Epithelial cell of proximal tubule (primary cell): ENCODE measurements around the gene SNW1. TPM values are rescaled to one million over a fixed set of nuclear protein-coding genes. Genes with fewer than 3 reads are reported as not detected.
A peak's percentile ranks its signal among the peaks of the same experiment; 100 is the strongest.
"Not testable (repeated sequence)": the region's sequence is repeated elsewhere in the genome, so short reads cannot be mapped to it uniquely, and the experiment has no call there.

Source experiments
- DNase-seq: peaks from one replicate; pipeline ENCODE4 v3.0.0-alpha.2; 2011; ENCODE audit warnings: low read depth
- H3K4me3 ChIP-seq: 2 replicates; pipeline ENCODE4 v1.5.1; 2011; ENCODE audit warnings: low read depth, mild to moderate bottlenecking, low read length
- total RNA-seq: library from RNA; depleted of rRNA; stranded (reverse); fragments of >200 nt; gene quantifications from 2 replicates; pipeline ENCODE4 v1.2.3, GENCODE V29; 2015
- TF ChIP-seq, protein P1 (sequence below): conservative IDR thresholded peaks from 2 replicates; pipeline ENCODE4 v1.5.1; 2012; ENCODE audit warnings: low read depth, mild to moderate bottlenecking, low read length

The SNW1 gene
- total RNA-seq, 1 donor from 2014 or later: 62.0 TPM

GRCh38 chr14:77799863-77800730 is 39.1 kb upstream of the SNW1 start, which contains the start of gene ADCK1:
ADCK1 (plus strand) TSS chr14:77800109; CDS start chr14:77818979, 18,870 bp downstream.
- TF ChIP-seq, protein P1, sequence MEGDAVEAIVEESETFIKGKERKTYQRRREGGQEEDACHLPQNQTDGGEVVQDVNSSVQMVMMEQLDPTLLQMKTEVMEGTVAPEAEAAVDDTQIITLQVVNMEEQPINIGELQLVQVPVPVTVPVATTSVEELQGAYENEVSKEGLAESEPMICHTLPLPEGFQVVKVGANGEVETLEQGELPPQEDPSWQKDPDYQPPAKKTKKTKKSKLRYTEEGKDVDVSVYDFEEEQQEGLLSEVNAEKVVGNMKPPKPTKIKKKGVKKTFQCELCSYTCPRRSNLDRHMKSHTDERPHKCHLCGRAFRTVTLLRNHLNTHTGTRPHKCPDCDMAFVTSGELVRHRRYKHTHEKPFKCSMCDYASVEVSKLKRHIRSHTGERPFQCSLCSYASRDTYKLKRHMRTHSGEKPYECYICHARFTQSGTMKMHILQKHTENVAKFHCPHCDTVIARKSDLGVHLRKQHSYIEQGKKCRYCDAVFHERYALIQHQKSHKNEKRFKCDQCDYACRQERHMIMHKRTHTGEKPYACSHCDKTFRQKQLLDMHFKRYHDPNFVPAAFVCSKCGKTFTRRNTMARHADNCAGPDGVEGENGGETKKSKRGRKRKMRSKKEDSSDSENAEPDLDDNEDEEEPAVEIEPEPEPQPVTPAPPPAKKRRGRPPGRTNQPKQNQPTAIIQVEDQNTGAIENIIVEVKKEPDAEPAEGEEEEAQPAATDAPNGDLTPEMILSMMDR: peak; percentile 52
- H3K4me3 ChIP-seq: peak within 1 kb of the TSS; percentile 79
- no peak for DNase-seq

GRCh38 chr14:77799456-77799855 is 38.5 kb upstream of the SNW1 start:
- H3K4me3 ChIP-seq: peak overlapping the region; percentile 79
- not testable (repeated sequence) for DNase-seq

- TF ChIP-seq, protein P1: no peak
- H3K4me3 ChIP-seq: no peak overlapping the region
Observed at GRCh38 chr14:77794357-77794756, 33.4 kb upstream of the SNW1 start.

DNA sequence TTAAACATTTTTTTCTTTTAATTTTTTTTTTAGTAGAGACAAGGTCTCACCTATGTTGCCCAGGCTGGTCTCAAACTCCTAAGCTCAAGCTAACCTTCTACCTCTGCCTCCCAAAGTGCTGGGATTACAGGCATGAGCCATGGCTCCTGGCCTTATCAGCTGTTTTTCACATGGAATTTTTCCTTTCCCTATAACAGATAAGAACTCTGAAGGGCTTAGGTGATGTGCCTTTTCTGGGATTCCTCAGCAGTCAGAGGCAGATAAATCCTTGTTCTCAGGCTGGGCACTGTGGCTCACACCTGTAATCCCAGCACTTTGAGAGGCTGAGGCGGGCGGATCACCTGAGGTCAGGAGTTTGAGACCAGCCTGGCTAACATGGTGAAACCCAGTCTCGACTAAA is 32.3 kb upstream of the SNW1 start:
- H3K4me3 ChIP-seq, DNase-seq: not testable (repeated sequence)

More at GRCh38 chr14:77794357-77794756, 33.4 kb upstream of the SNW1 start:
- no peak for DNase-seq

GRCh38 chr14:77791225-77791600 is 30.3 kb upstream of the SNW1 start:
- TF ChIP-seq, protein P1: no peak
- DNase-seq: no peak
- H3K4me3 ChIP-seq: no peak overlapping the region

- DNase-seq: no peak
- TF ChIP-seq, protein P1: no peak
- no peak overlapping the region for H3K4me3 ChIP-seq
Observed at GRCh38 chr14:77790566-77791224, 29.7 kb upstream of the SNW1 start.

DNA sequence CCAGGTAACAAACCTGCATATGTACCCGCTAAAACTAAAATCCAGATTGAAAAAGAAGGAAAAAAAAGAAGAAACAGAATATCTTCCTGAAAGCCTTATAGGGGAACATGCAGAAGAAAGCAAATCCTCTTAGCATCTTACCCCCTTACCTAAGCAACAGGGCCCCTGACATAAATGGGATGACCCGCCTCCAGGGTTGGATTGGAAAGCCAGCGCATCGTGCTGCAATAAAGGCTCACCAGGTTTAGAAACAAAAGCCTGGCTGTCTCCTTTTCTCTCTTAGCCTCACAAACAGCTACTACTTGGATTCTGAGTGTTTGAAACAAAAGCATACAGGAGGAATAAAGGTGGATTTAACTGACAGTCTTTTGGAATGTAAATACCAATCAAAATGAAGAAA is 25.2 kb upstream of the SNW1 start:
- H3K4me3 ChIP-seq: no peak overlapping the region
- TF ChIP-seq, protein P1: no peak
- no peak for DNase-seq

- no peak for DNase-seq
- H3K4me3 ChIP-seq: no peak overlapping the region
- TF ChIP-seq, protein P1: no peak
Observed at GRCh38 chr14:77782202-77782601, 21.2 kb upstream of the SNW1 start.

DNA sequence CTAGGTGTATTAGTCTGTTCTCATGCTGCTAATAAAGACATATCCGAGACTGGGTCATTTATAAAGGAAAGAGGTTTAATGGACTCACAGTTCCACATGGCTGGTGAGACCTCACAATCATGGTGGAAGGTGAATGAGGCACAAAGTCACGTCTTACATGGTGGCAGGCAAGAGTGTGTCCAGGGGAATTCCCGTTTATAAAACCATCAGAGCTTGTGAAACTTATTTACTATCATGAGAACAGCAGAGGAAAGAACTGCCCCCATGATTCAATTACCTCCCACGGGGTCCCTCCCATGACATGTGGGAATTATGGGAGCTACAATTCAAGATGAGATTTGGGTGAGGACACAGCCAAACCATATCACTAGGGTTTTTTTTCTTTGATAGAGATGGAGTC is 13.0 kb upstream of the SNW1 start:
- H3K4me3 ChIP-seq, DNase-seq: not testable (repeated sequence)

DNA sequence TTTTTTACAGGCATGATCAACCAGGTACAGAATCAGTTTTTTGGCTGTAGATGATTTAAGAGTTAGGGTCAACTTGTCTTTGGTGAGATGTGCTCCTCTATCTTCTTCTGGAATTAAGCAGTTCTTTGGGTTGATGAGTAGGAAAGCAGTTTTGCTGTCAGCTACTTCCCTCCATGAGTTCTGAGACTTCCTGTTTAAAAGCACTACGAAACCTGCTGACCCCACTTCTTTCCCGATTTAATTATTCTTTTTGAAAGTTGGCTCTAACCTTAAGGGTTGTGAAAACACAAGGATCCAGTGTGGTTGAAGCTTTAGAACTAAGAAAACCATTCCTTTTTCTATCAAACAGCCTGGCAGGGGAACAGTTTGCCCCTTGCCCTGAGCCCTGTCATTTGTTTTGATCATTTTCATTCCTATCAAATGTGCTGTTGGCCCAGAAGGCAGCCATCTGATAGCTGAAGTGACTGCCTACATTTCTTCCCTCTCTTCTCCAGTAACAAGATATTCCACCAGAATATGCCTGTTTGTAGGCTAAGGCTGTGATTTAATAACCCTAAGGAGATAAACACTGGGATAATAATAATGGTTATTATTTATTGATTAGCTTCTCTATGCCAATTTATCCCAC is 7.6 kb upstream of the SNW1 start:
- not testable (repeated sequence) for H3K4me3 ChIP-seq, DNase-seq
